GM10266 (cell line): Measurements from ENCODE around the gene CAMK2N2.

Experiments
- DNase-seq: peaks from one replicate; pipeline ENCODE4 v3.0.0; 2012; ENCODE audit errors: extremely low spot score
- TF ChIP-seq, protein P1 (sequence below): IDR thresholded peaks from 2 replicates; pipeline ENCODE4 v1.5.1; 2012; ENCODE audit warnings: mild to moderate bottlenecking, low read depth; ENCODE audit not compliant: control insufficient read depth, insufficient read depth; ENCODE audit errors: missing control alignments

CAMK2N2 gene

GRCh38 chr3:184234671-184235380 is 26.5 kb downstream of the CAMK2N2 start:
- TF ChIP-seq, protein P1, sequence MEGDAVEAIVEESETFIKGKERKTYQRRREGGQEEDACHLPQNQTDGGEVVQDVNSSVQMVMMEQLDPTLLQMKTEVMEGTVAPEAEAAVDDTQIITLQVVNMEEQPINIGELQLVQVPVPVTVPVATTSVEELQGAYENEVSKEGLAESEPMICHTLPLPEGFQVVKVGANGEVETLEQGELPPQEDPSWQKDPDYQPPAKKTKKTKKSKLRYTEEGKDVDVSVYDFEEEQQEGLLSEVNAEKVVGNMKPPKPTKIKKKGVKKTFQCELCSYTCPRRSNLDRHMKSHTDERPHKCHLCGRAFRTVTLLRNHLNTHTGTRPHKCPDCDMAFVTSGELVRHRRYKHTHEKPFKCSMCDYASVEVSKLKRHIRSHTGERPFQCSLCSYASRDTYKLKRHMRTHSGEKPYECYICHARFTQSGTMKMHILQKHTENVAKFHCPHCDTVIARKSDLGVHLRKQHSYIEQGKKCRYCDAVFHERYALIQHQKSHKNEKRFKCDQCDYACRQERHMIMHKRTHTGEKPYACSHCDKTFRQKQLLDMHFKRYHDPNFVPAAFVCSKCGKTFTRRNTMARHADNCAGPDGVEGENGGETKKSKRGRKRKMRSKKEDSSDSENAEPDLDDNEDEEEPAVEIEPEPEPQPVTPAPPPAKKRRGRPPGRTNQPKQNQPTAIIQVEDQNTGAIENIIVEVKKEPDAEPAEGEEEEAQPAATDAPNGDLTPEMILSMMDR = no peak
- no peak for DNase-seq

GRCh38 chr3:184234224-184234623 is 27.1 kb downstream of the CAMK2N2 start:
- DNase-seq = peak; percentile 46
- TF ChIP-seq, protein P1 = no peak

GRCh38 chr3:184233127-184233843 is 28.1 kb downstream of the CAMK2N2 start:
- DNase-seq = no peak
- TF ChIP-seq, protein P1 = no peak

- TF ChIP-seq, protein P1 = no peak
- peak; percentile 39 for DNase-seq
Observed at GRCh38 chr3:184231671-184232070, 29.7 kb downstream of the CAMK2N2 start.

GRCh38 chr3:184230603-184231528 is 30.5 kb downstream of the CAMK2N2 start:
- DNase-seq = peak; percentile 59
- TF ChIP-seq, protein P1 = no peak

GRCh38 chr3:184230081-184230602 is 31.2 kb downstream of the CAMK2N2 start:
- DNase-seq = peak; percentile 75

More at GRCh38 chr3:184230081-184230602, 31.2 kb downstream of the CAMK2N2 start:
- TF ChIP-seq, protein P1 = no peak
